ENCODE data around the gene AGPS. TPM values are rescaled to one million over a fixed set of nuclear protein-coding genes. Genes with fewer than 3 reads are reported as not detected.
"Not testable (repeated sequence)": the region's sequence is repeated elsewhere in the genome, so short reads cannot be mapped to it uniquely, and the experiment has no call there.

The AGPS gene
- total RNA-seq, 6 experiments from 2014 or later = 36.0 to 47.6 (median 43.1) TPM

DNA sequence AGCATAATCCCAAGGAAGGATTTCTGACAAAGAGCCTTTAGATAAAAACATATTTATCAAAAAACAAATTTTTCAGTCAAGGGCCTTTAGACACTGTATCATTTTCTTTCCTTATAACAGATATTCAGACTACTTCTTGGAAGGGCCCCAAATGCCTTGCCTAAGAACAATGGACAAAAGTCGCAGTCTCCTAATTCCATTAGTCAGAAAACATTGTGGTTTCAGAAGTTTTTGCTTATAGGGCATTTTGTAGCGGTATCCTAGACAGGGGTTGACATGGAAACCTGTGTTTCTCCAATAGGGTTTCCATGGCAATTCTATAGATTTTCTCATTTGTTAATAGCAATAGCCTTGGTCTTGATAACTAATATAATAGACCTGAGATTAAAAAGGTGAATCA is 36.7 kb upstream of the AGPS start:
- Mint-ChIP-seq H3K36me3 (ENCODE audit: low read depth) (no peaks in the 10 kb centered on the region), H3K4me1 (ENCODE audit: low read depth) (no peaks in the 10 kb centered on the region), H3K27me3 (ENCODE audit: insufficient read depth) (no peaks in the 10 kb centered on the region), H3K9me3 (no peaks in the 10 kb centered on the region), H3K27ac (no peak overlapping the region), H3K4me3 (no peak overlapping the region)
- TF ChIP-seq, protein P1, sequence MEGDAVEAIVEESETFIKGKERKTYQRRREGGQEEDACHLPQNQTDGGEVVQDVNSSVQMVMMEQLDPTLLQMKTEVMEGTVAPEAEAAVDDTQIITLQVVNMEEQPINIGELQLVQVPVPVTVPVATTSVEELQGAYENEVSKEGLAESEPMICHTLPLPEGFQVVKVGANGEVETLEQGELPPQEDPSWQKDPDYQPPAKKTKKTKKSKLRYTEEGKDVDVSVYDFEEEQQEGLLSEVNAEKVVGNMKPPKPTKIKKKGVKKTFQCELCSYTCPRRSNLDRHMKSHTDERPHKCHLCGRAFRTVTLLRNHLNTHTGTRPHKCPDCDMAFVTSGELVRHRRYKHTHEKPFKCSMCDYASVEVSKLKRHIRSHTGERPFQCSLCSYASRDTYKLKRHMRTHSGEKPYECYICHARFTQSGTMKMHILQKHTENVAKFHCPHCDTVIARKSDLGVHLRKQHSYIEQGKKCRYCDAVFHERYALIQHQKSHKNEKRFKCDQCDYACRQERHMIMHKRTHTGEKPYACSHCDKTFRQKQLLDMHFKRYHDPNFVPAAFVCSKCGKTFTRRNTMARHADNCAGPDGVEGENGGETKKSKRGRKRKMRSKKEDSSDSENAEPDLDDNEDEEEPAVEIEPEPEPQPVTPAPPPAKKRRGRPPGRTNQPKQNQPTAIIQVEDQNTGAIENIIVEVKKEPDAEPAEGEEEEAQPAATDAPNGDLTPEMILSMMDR (IDR thresholded peaks at IDR 0.05) = no peak
- DNase-seq = no peak

DNA sequence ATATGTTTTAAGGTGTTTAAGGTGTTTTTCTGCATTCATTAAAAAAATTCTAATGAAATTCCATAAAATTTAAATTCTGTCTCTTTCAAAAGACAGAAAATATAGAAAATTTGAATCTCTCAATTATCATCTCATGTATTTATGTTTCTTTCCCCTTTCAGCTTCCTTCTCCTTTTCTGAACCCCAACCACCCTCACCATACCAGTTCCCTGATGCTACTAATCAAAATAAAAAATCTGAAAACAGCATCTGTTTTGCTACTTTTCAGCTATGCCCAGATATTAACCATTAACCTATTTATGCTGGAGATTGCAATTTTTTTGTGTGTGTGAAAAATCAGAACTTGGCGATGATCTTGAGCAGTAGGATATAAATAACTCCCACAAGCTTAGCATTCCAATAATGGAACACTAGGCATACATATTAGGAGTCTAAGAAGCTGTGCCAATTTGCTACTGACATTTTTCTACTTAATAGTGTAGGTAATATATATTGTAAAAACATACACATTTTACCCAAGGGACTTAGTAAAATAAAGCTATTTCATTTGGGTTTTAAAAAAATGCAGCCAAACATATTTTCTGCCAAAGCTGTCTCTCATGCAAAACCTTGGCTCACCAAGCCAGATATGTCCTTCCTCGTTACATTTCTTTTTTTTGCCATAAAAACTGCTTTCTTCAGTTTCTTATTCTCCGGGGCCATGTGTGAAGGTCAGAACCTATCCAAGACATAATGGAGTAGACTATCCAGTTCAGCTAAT is 32.6 kb upstream of the AGPS start:
- no peak overlapping the region for H3K4me3 Mint-ChIP-seq
- DNase-seq = no peak
- no peak overlapping the region for H3K27ac Mint-ChIP-seq

DNA sequence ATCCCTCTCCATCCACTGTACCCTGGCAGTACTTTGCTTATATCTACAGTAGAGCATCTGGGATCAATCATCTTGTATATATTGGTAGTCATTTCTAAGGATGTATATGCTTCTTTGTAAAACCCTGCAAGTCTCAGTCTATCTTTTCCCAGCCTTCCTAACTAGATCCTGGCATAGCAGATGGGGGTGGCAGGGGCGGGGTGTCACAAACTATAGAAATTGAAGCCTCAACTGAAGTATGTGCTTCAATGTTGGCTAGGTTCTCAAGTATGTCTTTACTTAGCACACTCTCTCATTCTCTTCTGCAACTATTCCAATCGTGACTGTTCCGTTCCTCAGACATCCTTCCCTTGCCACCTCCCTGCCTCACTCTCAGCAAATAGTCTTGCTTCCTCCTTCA is 30.1 kb upstream of the AGPS start:
- no peak for DNase-seq
- Mint-ChIP-seq H3K27me3 (ENCODE audit: insufficient read depth) (no peaks in the 10 kb centered on the region), H3K27ac (no peak overlapping the region), H3K4me3 (no peak overlapping the region), H3K4me1 (ENCODE audit: low read depth) (no peaks in the 10 kb centered on the region), H3K9me3 (no peaks in the 10 kb centered on the region), H3K36me3 (ENCODE audit: low read depth) (no peaks in the 10 kb centered on the region)
- TF ChIP-seq, protein P1 (IDR thresholded peaks at IDR 0.05) = no peak

More for the DNA sequence above, 32.6 kb upstream of the AGPS start:
- Mint-ChIP-seq H3K27me3 (ENCODE audit: insufficient read depth) (no peaks in the 10 kb centered on the region), H3K9me3 (no peaks in the 10 kb centered on the region), H3K4me1 (ENCODE audit: low read depth) (no peaks in the 10 kb centered on the region), H3K36me3 (ENCODE audit: low read depth) (no peaks in the 10 kb centered on the region)
- TF ChIP-seq, protein P1 (IDR thresholded peaks at IDR 0.05) = no peak

DNA sequence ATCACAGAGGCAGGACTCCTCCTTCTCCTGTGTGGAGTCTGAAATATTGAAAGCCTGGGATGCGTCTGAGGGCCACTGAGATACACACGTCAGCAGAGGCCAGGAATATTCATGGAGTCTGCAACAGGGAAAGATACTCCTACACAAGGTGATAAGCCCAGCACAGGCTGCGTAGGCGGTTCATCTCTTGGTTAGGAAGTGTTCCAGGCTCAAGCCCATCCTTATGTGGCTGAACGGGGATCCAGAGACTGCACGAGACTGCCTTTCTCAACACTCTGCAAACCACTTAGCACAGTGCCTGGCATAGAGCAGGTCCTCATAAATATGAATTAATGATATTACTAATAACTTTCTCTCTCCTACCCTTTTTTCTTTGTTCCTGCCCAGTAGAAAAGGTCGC is 29.2 kb upstream of the AGPS start:
- Mint-ChIP-seq H3K27me3 (ENCODE audit: insufficient read depth) (no peaks in the 10 kb centered on the region; the same call in 1 of the 2 replicates), H3K27ac (no peak overlapping the region), H3K4me1 (ENCODE audit: low read depth) (no peaks in the 10 kb centered on the region), H3K36me3 (ENCODE audit: low read depth) (peaks cover 3% of the 10 kb centered on the region; the same call in 1 of the 2 replicates), H3K4me3 (no peak overlapping the region), H3K9me3 (no peaks in the 10 kb centered on the region)
- DNase-seq = no peak
- TF ChIP-seq, protein P1 (IDR thresholded peaks at IDR 0.05) = no peak

DNA sequence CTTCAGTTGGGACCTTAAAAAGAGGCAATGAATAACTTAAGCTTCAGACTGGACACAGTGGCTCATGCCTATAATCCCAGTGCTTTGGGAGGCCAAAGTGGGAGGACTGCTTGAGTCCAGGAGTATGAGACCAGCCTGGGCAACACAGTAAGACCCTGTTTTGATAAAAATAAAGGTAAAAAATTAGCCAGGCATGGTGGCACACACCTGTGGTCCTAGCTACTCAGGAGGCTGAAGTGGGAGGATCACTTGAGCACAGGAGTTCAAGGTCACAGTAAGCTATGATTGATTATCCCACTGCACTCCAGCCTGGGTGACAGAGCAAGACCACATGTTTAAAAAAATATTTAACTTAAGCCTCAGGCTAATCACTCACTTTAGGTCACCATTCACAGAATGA is 26.8 kb upstream of the AGPS start:
- not testable (repeated sequence) for H3K4me3 Mint-ChIP-seq
- H3K9me3 Mint-ChIP-seq = peaks cover 19% of the 10 kb centered on the region

DNA sequence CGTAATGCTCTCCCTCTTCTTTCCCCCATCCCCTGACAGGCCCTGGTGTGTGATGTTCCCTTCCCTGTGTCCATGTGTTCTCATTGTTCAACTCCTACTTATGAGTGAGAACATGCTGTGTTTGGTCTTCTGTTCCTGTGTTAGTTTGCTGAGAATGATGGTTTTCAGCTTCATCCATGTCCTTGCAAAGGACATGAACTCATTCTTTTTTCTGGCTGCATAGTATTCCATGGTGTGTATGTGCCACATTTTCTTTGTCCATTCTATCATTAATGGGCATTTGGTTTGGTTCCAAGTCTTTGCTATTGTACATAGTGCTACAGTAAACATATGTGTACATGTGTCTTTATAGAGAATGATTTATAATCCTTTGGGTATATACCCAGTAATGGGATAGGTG is 24.6 kb upstream of the AGPS start:
- not testable (repeated sequence) for DNase-seq; H3K4me1 Mint-ChIP-seq (ENCODE audit: low read depth); H3K4me3 Mint-ChIP-seq; H3K27ac Mint-ChIP-seq; H3K27me3 Mint-ChIP-seq (ENCODE audit: insufficient read depth)
- Mint-ChIP-seq H3K36me3 (ENCODE audit: low read depth) (peaks cover 37% of the 10 kb centered on the region), H3K9me3 (peaks cover 41% of the 10 kb centered on the region)

More for the DNA sequence above, 26.8 kb upstream of the AGPS start:
- not testable (repeated sequence) for H3K27me3 Mint-ChIP-seq (ENCODE audit: insufficient read depth); DNase-seq; H3K27ac Mint-ChIP-seq; H3K4me1 Mint-ChIP-seq (ENCODE audit: low read depth)
- peaks cover 18% of the 10 kb centered on the region for H3K36me3 Mint-ChIP-seq (ENCODE audit: low read depth)

Measured in HFFc6 (cell line).